Endometrial microvascular endothelial cells (primary cell): ENCODE measurements around the gene NSD1. TPM values are rescaled to one million over a fixed set of nuclear protein-coding genes. Genes with fewer than 3 reads are reported as not detected.
"Not testable (repeated sequence)": the region's sequence is repeated elsewhere in the genome, so short reads cannot be mapped to it uniquely, and the experiment has no call there.

Experiments
- in situ Hi-C: cut with HindIII; loops from 2 replicates; pipeline ENCODE4 v1.10.0; 2017; ENCODE audit warnings: low sequenced_read_pairs, low pct_unique_long_range_greater_than_20kb; ENCODE audit errors: inconsistent ontology term
- total RNA-seq: library from RNA; depleted of rRNA; stranded (reverse); fragments of >200 nt; gene quantifications from one replicate; pipeline ENCODE4 v1.2.3, GENCODE V29; 2015; ENCODE audit errors: inconsistent ontology term

Gene NSD1
- total RNA-seq, 1 donor from 2014 or later = 34.3 TPM

GRCh38 chr5:177123789-177124485 lies 9.6 kb upstream of the NSD1 start:
- in situ Hi-C loops = no loop called here

- in situ Hi-C loops = no loop called here
Measured at GRCh38 chr5:177124486-177124991, 9.0 kb upstream of the NSD1 start.

GRCh38 chr5:177126771-177127170 lies 6.8 kb upstream of the NSD1 start:
- in situ Hi-C loops = no loop called here

- in situ Hi-C loops = no loop called here
Measured at GRCh38 chr5:177128551-177128981, 5.0 kb upstream of the NSD1 start.

- in situ Hi-C loops = no loop called here
Measured at GRCh38 chr5:177130211-177131018, 3.2 kb upstream of the NSD1 start.

GRCh38 chr5:177131019-177131320 lies 2.6 kb upstream of the NSD1 start:
- in situ Hi-C loops = no loop called here

- in situ Hi-C loops = no loop called here
Measured at GRCh38 chr5:177131352-177132135, 2.0 kb upstream of the NSD1 start.

GRCh38 chr5:177132136-177133095 lies 1.2 kb upstream of the NSD1 start:
- in situ Hi-C loops = no loop called here

- in situ Hi-C loops = no loop called here
Measured at GRCh38 chr5:177133853-177134696, 502 bp downstream of the NSD1 start.

GRCh38 chr5:177134697-177135225 lies 1.2 kb downstream of the NSD1 start:
- in situ Hi-C loops = no loop called here

GRCh38 chr5:177140312-177140711 lies 6.7 kb downstream of the NSD1 start:
- in situ Hi-C loops = no loop called here

GRCh38 chr5:177141496-177141895 lies 7.9 kb downstream of the NSD1 start:
- in situ Hi-C loops = no loop called here

GRCh38 chr5:177142098-177142611 lies 8.6 kb downstream of the NSD1 start:
- in situ Hi-C loops = no loop called here

GRCh38 chr5:177142778-177143177 lies 9.2 kb downstream of the NSD1 start:
- in situ Hi-C loops = no loop called here

- in situ Hi-C loops = no loop called here
Measured at GRCh38 chr5:177146891-177147638, 13.5 kb downstream of the NSD1 start.

GRCh38 chr5:177150061-177150460 lies 16.5 kb downstream of the NSD1 start:
- in situ Hi-C loops = not testable (repeated sequence)
